Endothelial cell of umbilical vein (primary cell): ENCODE data around the gene PIP5K1C. TPM values are rescaled to one million over a fixed set of nuclear protein-coding genes. Genes with fewer than 3 reads are reported as not detected.

ENCODE experiments used
- BruUV-seq: library from RNA; stranded (reverse); fragments of 400-500 nt; replicated peaks from 2 replicates; lab custom pipeline; 2021; lab: Mats Ljungman, UMichigan
- CTCF ChIA-PET: fragments of 300-600, 350-600 bp; sonication (Branson Sonifier 250); formaldehyde crosslinking; loops from one replicate; lab custom pipeline; 2021; ENCODE audit warnings: antibody characterized with exemption, inconsistent platforms; lab: Charles Lee
- POLR2A ChIA-PET: fragments of 300-600, 350-600 bp; sonication (Branson Sonifier 250); formaldehyde crosslinking; loops from one replicate; lab custom pipeline; 2021; ENCODE audit warnings: antibody characterized with exemption, inconsistent platforms; lab: Charles Lee
- DNase-seq: peaks from one replicate; pipeline ENCODE4 v3.0.0-alpha.2; 2011; ENCODE audit warnings: low read depth, low spot score
- FAIRE-seq: peaks from 2 replicates; lab custom pipeline; 2011; peaks lifted over from hg19 to GRCh38; lab: Jason Lieb, UNC
- H2AFZ ChIP-seq: 2 replicates; pipeline ENCODE4 v1.6.0; 2012; ENCODE audit warnings: low read depth, low read length, control low read depth, inconsistent platforms
- H3K27ac ChIP-seq: 2 replicates; pipeline ENCODE4 v1.5.1; 2011; ENCODE audit warnings: low read depth, mild to moderate bottlenecking, control low read depth, low read length, moderate library complexity; ENCODE audit not compliant: insufficient read depth
- H3K27me3 ChIP-seq, 2 experiments: 2 replicates each; pipeline versions ENCODE4 v1.6.0 to v1.6.1; 2011; ENCODE audit warnings: low read length in 2 of 2, mixed read lengths in 1 of 2; ENCODE audit not compliant: control insufficient read depth in 2 of 2, insufficient read depth in 2 of 2
- H3K36me3 ChIP-seq, 2 experiments: 2 replicates in 1 of 2; 3 replicates in 1 of 2; pipeline ENCODE4 v1.5.1; 2011; ENCODE audit warnings: low read length in 2 of 2, mild to moderate bottlenecking in 1 of 2, moderate library complexity in 1 of 2; ENCODE audit not compliant: control insufficient read depth in 2 of 2, insufficient read depth in 2 of 2; ENCODE audit errors: extremely low read depth in 1 of 2
- H3K4me1 ChIP-seq: 3 replicates; pipeline ENCODE4 v1.5.1; 2011; ENCODE audit warnings: mild to moderate bottlenecking, low read length; ENCODE audit not compliant: control insufficient read depth, insufficient read depth; ENCODE audit errors: extremely low read depth
- H3K4me2 ChIP-seq: 2 replicates; pipeline ENCODE4 v1.6.1; 2011; ENCODE audit warnings: low read length, control low read depth, mixed read lengths; ENCODE audit not compliant: insufficient read depth
- H3K4me3 ChIP-seq, 3 experiments: fragments of 200-600 bp in 1 of 3; sonication (generic), shearing (Covaris generic) in 1 of 3; replicated peaks in 1 of 3; 2 replicates each; pipeline ENCODE4 v1.5.1; 2011 to 2016; ENCODE audit warnings: control low read depth in 3 of 3, low read length in 3 of 3, mild to moderate bottlenecking in 2 of 3, inconsistent platforms in 1 of 3, low read depth in 1 of 3, moderate library complexity in 1 of 3; ENCODE audit not compliant: insufficient read depth in 1 of 3
- H3K79me2 ChIP-seq: 2 replicates; pipeline ENCODE4 v1.6.0; 2012; ENCODE audit warnings: low read length, inconsistent platforms; ENCODE audit not compliant: control insufficient read depth, insufficient read depth
- H3K9ac ChIP-seq: replicated peaks from 2 replicates; pipeline ENCODE3; 2011; ENCODE audit warnings: low read length, control low read depth; ENCODE audit not compliant: insufficient read depth; ENCODE audit errors: extremely low read depth
- H3K9me1 ChIP-seq: replicated peaks from 3 replicates; pipeline ENCODE4 v1.6.0; 2011; ENCODE audit warnings: mild to moderate bottlenecking, low read length; ENCODE audit not compliant: control insufficient read depth, insufficient read depth; ENCODE audit errors: extremely low read depth
- H3K9me3 ChIP-seq: replicated peaks from 2 replicates; pipeline ENCODE4 v1.5.1; 2012; ENCODE audit warnings: low read length, inconsistent platforms; ENCODE audit not compliant: control insufficient read depth, insufficient read depth
- H4K20me1 ChIP-seq: replicated peaks from 2 replicates; pipeline ENCODE3; 2011; ENCODE audit warnings: mild to moderate bottlenecking, low read length; ENCODE audit not compliant: control insufficient read depth, insufficient read depth; ENCODE audit errors: extremely low read depth
- CTCF ChIP-seq, 2 donors: IDR thresholded peaks; 1 replicate in 1 of 2; 2 replicates in 1 of 2; pipeline ENCODE4 v1.5.1; 2011; ENCODE audit warnings: low read length in 2 of 2, mild to moderate bottlenecking in 2 of 2, moderate library complexity in 2 of 2, control low read depth in 1 of 2, inconsistent platforms in 1 of 2, low read depth in 1 of 2; ENCODE audit not compliant: insufficient read depth in 1 of 2; ENCODE audit errors: extremely low read depth in 1 of 2
- MAX ChIP-seq: IDR thresholded peaks from 2 replicates; pipeline ENCODE4 v1.6.1; 2011; ENCODE audit not compliant: insufficient read depth, insufficient read length
- dilution Hi-C: fragments of 300-500 bp; cut with MboI; formaldehyde crosslinking; loops from one replicate; pipeline ENCODE4 v1.15.0; 2019; ENCODE audit warnings: low sequenced_read_pairs; ENCODE audit not compliant: extremely low pct_ligation_motif_present
- intact Hi-C: fragments of 100-400 bp; cut with micrococcal nuclease; formaldehyde crosslinking; loops from one replicate; pipeline ENCODE4 v1.10.0; 2022
- polyA plus RNA-seq, 4 experiments: library from polyadenylated mRNA; depleted of rRNA in 3 of 4; stranded (reverse) in 3 of 4; unstranded in 1 of 4; fragments of >200 nt; gene quantifications; 2 replicates each; pipeline versions ENCODE4 v1.2.1 to v1.2.3, GENCODE V29; 2011 to 2012; ENCODE audit warnings: missing spikeins in 1 of 4
- total RNA-seq: library from RNA; stranded (reverse); gene quantifications from 2 replicates; pipeline ENCODE4 v1.2.3, GENCODE V29; 2021

Gene PIP5K1C
- total and polyA plus RNA-seq, 2 donors (not counting 3 experiments of a cell fraction or from before 2014, with no cell fraction given) = 31.6 to 79.5 TPM

- no peak overlapping the region for H3K4me2 ChIP-seq
Measured at GRCh38 chr19:3618144-3618810, 82.0 kb downstream of the PIP5K1C start.

More at GRCh38 chr19:3618144-3618810, 82.0 kb downstream of the PIP5K1C start:
- DNase-seq (peak; percentile 38), FAIRE-seq (peak; percentile 46)
- Histone ChIP-seq H3K27me3 (no peaks in the 10 kb centered on the region), H3K9ac (no peak overlapping the region), H3K4me1 (no peaks in the 10 kb centered on the region), H3K9me3 (no peaks in the 10 kb centered on the region), H3K27ac (no peak overlapping the region), H3K36me3 (peaks cover 0 to 23% of the 10 kb centered on the region in 2 experiments), H3K79me2 (no peaks in the 10 kb centered on the region), H4K20me1 (no peaks in the 10 kb centered on the region), H3K4me3 (no peak overlapping the region), H2AFZ (no peak overlapping the region), H3K9me1 (no peaks in the 10 kb centered on the region)
- intact Hi-C loops = loop anchor here (1.0 kb wide), 2 partner anchors 32 to 73 kb away; no protein-coding TSS in a partner anchor
- TF ChIP-seq MAX = no peak
- peak; percentile 85 to 97 for TF ChIP-seq CTCF (IDR thresholded peaks at IDR 0.05; ENCODE audit: extremely low read depth in 1 of 2, insufficient read depth in 1 of 2, low read depth in 1 of 2, low read length in 2 of 2)
- ChIA-PET POLR2A (no interaction called here), CTCF (interaction anchor here (0.9 to 2.1 kb wide), 6 partner anchors 11 to 73 kb away, joined by 3 to 13 read pairs (median 6); partner anchors contain the start of genes GIPC3 and TBXA2R)
- dilution Hi-C loops = no loop called here
- BruUV-seq = no TSS peak
